ENCODE data around the gene SPEG. TPM values are rescaled to one million over a fixed set of nuclear protein-coding genes. Genes with fewer than 3 reads are reported as not detected.
A peak's percentile ranks its signal among the peaks of the same experiment; 100 is the strongest.

The SPEG gene
- total and polyA plus RNA-seq, 2 of the 8 experiments (the other 6 are each of a cell fraction or from before 2014, with no cell fraction given): 19.9 to 32.0 TPM

GRCh38 chr2:219475697-219476651 is 41.3 kb downstream of the SPEG start (continued):
- TF ChIP-seq TAF1 (IDR thresholded peaks at IDR 0.05; ENCODE audit: low read depth, low read length) (peak; percentile 30; the same call in 1 of the 2 replicates), JUND (IDR thresholded peaks at IDR 0.05; ENCODE audit: low read length) (peak; percentile 59; the same call in 1 of the 2 replicates), ATF2 (IDR thresholded peaks at IDR 0.05; ENCODE audit: low read length) (no peak)
